ENCODE data around the gene TCEAL6. TPM values are rescaled to one million over a fixed set of nuclear protein-coding genes. Genes with fewer than 3 reads are reported as not detected.
A peak's percentile ranks its signal among the peaks of the same experiment; 100 is the strongest.
"Not testable (repeated sequence)": the region's sequence is repeated elsewhere in the genome, so short reads cannot be mapped to it uniquely, and the experiment has no call there.

The TCEAL6 gene
- total RNA-seq (ENCODE audit: low replicate concordance), result not detected in 2 replicates

DNA sequence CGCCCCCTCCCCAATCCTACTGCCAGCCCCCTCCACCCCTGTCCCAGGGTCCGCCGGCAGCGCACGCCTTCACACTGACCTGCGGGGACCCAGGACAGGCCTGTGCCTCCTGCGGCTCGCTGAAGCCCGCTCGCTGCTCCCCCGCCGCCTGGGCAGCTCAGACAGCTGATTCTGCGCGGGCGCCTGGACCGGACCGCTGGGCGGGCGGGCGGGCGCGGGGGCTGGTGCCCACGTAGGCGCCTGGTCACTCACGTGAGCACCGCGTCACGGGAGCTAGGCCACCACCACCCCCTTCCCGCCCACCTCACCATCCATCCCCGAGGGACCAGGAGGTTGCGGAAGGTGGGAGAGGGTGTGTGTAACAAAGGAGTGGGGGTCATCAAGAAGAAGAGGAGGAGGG, at the start of gene TCEAL6:
Gene TCEAL6 (minus strand): TSS at position 208 of the 400 bp plus-strand sequence.
- not testable (repeated sequence) for H4K20me1 ChIP-seq (ENCODE audit: low read depth); H3K27me3 Mint-ChIP-seq (ENCODE audit: insufficient read depth, low read depth); H3F3A ChIP-seq (ENCODE audit: low read depth); H3K4me2 ChIP-seq; DNase-seq (ENCODE audit: low spot score); H3K27ac ChIP-seq; H3K9ac ChIP-seq; H3K4me3 ChIP-seq; H3K4me1 ChIP-seq; H3K9me3 Mint-ChIP-seq; H3K4me3 Mint-ChIP-seq; H3K4me1 Mint-ChIP-seq; H3K27me3 ChIP-seq; H3K27ac Mint-ChIP-seq; H2AFZ ChIP-seq (replicated peaks); H3K79me2 ChIP-seq (ENCODE audit: low read depth); H3K36me3 ChIP-seq; H3K36me3 Mint-ChIP-seq
- H3K9me3 ChIP-seq (ENCODE audit: low read depth), result peaks cover 25% of the 10 kb centered on the region

DNA sequence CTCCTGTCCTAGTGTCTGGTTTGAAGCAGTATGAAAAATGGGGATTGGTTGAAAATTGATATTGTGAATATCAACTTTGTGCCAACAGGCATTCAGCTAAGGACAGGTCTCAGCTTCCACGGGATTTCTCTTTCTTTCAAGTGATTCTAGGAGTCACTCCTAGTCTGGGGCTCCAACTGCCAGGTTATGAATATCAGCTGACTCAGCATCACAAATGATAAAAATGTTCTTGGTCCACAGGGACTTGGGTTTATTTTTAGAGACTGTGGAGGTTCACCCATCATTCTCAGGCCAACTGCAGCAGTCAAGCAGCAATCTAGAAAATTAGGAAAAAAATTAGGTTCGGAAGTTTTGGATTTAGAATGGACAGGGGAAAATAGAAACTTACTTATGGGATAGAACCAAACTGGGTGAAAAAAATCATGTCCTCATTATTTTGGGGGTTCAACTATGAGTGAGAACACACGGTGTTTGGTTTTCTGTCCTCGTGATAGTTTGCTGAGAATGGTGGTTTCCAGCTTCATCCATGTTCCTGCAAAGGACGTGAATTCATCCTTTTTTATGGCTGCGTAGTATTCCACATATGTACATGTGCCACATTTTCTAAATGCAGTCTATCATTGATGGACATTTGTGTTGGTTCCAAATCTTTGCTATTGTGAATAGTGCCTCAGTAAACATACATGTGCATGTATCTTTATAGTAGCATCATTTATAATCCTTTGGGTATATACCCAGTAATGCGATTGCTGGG, 43.9 kb upstream of the TCEAL6 start:
- H3K79me2 ChIP-seq (ENCODE audit: low read depth), result no peaks in the 10 kb centered on the region
- H3F3A ChIP-seq (ENCODE audit: low read depth), result no peaks in the 10 kb centered on the region
- no peak overlapping the region for H3K27ac ChIP-seq
- no peak for TF ChIP-seq EZH2 (IDR thresholded peaks at IDR 0.05)
- no peak for TF ChIP-seq EZH2phosphoT487 (IDR thresholded peaks at IDR 0.05)
- TF ChIP-seq, protein P1, sequence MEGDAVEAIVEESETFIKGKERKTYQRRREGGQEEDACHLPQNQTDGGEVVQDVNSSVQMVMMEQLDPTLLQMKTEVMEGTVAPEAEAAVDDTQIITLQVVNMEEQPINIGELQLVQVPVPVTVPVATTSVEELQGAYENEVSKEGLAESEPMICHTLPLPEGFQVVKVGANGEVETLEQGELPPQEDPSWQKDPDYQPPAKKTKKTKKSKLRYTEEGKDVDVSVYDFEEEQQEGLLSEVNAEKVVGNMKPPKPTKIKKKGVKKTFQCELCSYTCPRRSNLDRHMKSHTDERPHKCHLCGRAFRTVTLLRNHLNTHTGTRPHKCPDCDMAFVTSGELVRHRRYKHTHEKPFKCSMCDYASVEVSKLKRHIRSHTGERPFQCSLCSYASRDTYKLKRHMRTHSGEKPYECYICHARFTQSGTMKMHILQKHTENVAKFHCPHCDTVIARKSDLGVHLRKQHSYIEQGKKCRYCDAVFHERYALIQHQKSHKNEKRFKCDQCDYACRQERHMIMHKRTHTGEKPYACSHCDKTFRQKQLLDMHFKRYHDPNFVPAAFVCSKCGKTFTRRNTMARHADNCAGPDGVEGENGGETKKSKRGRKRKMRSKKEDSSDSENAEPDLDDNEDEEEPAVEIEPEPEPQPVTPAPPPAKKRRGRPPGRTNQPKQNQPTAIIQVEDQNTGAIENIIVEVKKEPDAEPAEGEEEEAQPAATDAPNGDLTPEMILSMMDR (IDR thresholded peaks at IDR 0.05), result no peak
- no peak overlapping the region for H2AFZ ChIP-seq (replicated peaks)
- no peak overlapping the region for H3K4me2 ChIP-seq
- no peak overlapping the region for H3K4me3 ChIP-seq
- Mint-ChIP-seq H3K27me3 (ENCODE audit: insufficient read depth, low read depth) (peaks cover 3% of the 10 kb centered on the region), H3K9me3 (peaks cover 28% of the 10 kb centered on the region), H3K4me1 (no peaks in the 10 kb centered on the region), H3K36me3 (no peaks in the 10 kb centered on the region), H3K27ac (no peak overlapping the region), H3K4me3 (no peak overlapping the region)
- no peaks in the 10 kb centered on the region for H4K20me1 ChIP-seq (ENCODE audit: low read depth)
- no peaks in the 10 kb centered on the region for H3K4me1 ChIP-seq
- no peak for DNase-seq (ENCODE audit: low spot score)
- H3K36me3 ChIP-seq, result no peaks in the 10 kb centered on the region
- H3K9me3 ChIP-seq (ENCODE audit: low read depth), result peaks cover 11% of the 10 kb centered on the region
- H3K27me3 ChIP-seq, result no peaks in the 10 kb centered on the region
- H3K9ac ChIP-seq, result no peak overlapping the region

DNA sequence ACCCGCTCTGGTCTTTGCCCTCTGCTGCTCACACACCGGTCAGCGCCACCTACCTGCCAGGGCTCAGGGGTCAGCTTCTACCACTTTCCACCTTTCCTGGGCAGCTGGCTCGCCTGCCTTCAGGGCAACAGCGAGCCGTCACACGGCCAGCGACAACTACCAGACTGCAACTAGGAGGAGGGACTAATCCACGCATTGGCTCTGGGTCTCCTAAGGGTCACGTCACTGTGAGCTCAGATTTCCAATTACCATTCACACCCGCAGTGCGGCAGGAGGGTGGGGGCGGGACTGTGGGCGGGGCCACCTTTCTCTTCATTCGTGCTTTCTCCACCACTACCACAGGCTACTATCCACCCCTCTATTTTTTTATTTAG, 13.5 kb upstream of the TCEAL6 start, which contains the start of gene BEX5:
Gene BEX5 (minus strand): TSS at position 172 of the 374 bp plus-strand sequence. CDS start 1,712 bp downstream, outside the sequence.
- no peaks in the 10 kb centered on the region for H3F3A ChIP-seq (ENCODE audit: low read depth)
- H3K4me3 Mint-ChIP-seq, result peak within 1 kb of the TSS; percentile 96
- H3K27me3 ChIP-seq, result no peaks in the 10 kb centered on the region
- peaks cover 3% of the 10 kb centered on the region for H3K27me3 Mint-ChIP-seq (ENCODE audit: insufficient read depth, low read depth)
- no peak within 1 kb of the TSS for H3K27ac ChIP-seq
- H3K36me3 Mint-ChIP-seq, result no peaks in the 10 kb centered on the region
- H3K36me3 ChIP-seq, result no peaks in the 10 kb centered on the region
- peaks cover 9% of the 10 kb centered on the region for H3K9me3 ChIP-seq (ENCODE audit: low read depth)
- no peak within 1 kb of the TSS for H2AFZ ChIP-seq (replicated peaks)
- H3K27ac Mint-ChIP-seq, result peak within 1 kb of the TSS; percentile 39
- peak within 1 kb of the TSS; percentile 29 for H3K4me3 ChIP-seq
- H3K4me1 Mint-ChIP-seq, result peaks cover 4% of the 10 kb centered on the region
- no peaks in the 10 kb centered on the region for H4K20me1 ChIP-seq (ENCODE audit: low read depth)
- no peaks in the 10 kb centered on the region for H3K4me1 ChIP-seq
- H3K9ac ChIP-seq, result no peak within 1 kb of the TSS
- H3K4me2 ChIP-seq, result peak within 1 kb of the TSS; percentile 49
- H3K9me3 Mint-ChIP-seq, result peaks cover 5% of the 10 kb centered on the region
- H3K79me2 ChIP-seq (ENCODE audit: low read depth), result no peaks in the 10 kb centered on the region
- peak; percentile 54 for DNase-seq (ENCODE audit: low spot score)
- no peak for TF ChIP-seq EZH2phosphoT487 (IDR thresholded peaks at IDR 0.05)
- TF ChIP-seq, protein P1 (IDR thresholded peaks at IDR 0.05), result no peak
- no peak for TF ChIP-seq EZH2 (IDR thresholded peaks at IDR 0.05)

All from neural progenitor cell (in vitro differentiated cells).